GM11168 (cell line): ENCODE results near the gene ADGRD1.
"Not testable (repeated sequence)": the region's sequence is repeated elsewhere in the genome, so short reads cannot be mapped to it uniquely, and the experiment has no call there.

ENCODE experiments used
- in situ Hi-C: fragments of 300-500 bp; cut with MboI; formaldehyde crosslinking; loops from one replicate; pipeline ENCODE4 v1.12.0; 2022; ENCODE audit warnings: low sequenced_read_pairs; ENCODE audit not compliant: unreplicated experiment

The ADGRD1 gene

GRCh38 chr12:130937063-130937462, 16.6 kb upstream of the ADGRD1 start:
- in situ Hi-C loops, result no loop called here

GRCh38 chr12:130937546-130937945, 16.2 kb upstream of the ADGRD1 start:
- in situ Hi-C loops, result not testable (repeated sequence)

- in situ Hi-C loops, result no loop called here
Measured at GRCh38 chr12:130938186-130938585, 15.5 kb upstream of the ADGRD1 start.

- in situ Hi-C loops, result no loop called here
Measured at GRCh38 chr12:130944878-130945277, 8.8 kb upstream of the ADGRD1 start.

- in situ Hi-C loops, result no loop called here
Measured at GRCh38 chr12:130945786-130946492, 7.8 kb upstream of the ADGRD1 start.

- in situ Hi-C loops, result no loop called here
Measured at GRCh38 chr12:130947028-130947613, 6.6 kb upstream of the ADGRD1 start.

GRCh38 chr12:130948136-130948535, 5.6 kb upstream of the ADGRD1 start:
- in situ Hi-C loops, result no loop called here

GRCh38 chr12:130948751-130949150, 5.0 kb upstream of the ADGRD1 start:
- in situ Hi-C loops, result no loop called here

GRCh38 chr12:130949806-130950205, 3.9 kb upstream of the ADGRD1 start:
- in situ Hi-C loops, result no loop called here

- in situ Hi-C loops, result no loop called here
Measured at GRCh38 chr12:130951636-130952035, 2.1 kb upstream of the ADGRD1 start.

- in situ Hi-C loops, result no loop called here
Measured at GRCh38 chr12:130952171-130952954, 1.3 kb upstream of the ADGRD1 start.

- in situ Hi-C loops, result no loop called here
Measured at GRCh38 chr12:130954544-130954831, 781 bp downstream of the ADGRD1 start.

- in situ Hi-C loops, result no loop called here
Measured at GRCh38 chr12:130955238-130955816, 1.6 kb downstream of the ADGRD1 start.

GRCh38 chr12:130956009-130956408, 2.3 kb downstream of the ADGRD1 start:
- in situ Hi-C loops, result no loop called here

- in situ Hi-C loops, result no loop called here
Measured at GRCh38 chr12:130956456-130957303, 3.0 kb downstream of the ADGRD1 start.

GRCh38 chr12:130957304-130957621, 3.6 kb downstream of the ADGRD1 start:
- in situ Hi-C loops, result no loop called here

GRCh38 chr12:130958557-130959140, 4.9 kb downstream of the ADGRD1 start:
- in situ Hi-C loops, result no loop called here

GRCh38 chr12:130959632-130960031, 5.9 kb downstream of the ADGRD1 start:
- in situ Hi-C loops, result no loop called here

- in situ Hi-C loops, result no loop called here
Measured at GRCh38 chr12:130960058-130960457, 6.4 kb downstream of the ADGRD1 start.

- in situ Hi-C loops, result no loop called here
Measured at GRCh38 chr12:130960787-130961186, 7.1 kb downstream of the ADGRD1 start.
